Nephron (organoid): Measurements from ENCODE around the gene DMXL2.

Source experiments
- H3K27ac Mint-ChIP-seq, 3 experiments: 2 replicates each; pipeline ENCODE4 v1.8.0; 2020; ENCODE audit warnings: mixed read lengths in 3 of 3, mild to moderate bottlenecking in 2 of 3, moderate library complexity in 1 of 3
- H3K27me3 Mint-ChIP-seq: 2 replicates; pipeline ENCODE4 v1.8.0; 2021; ENCODE audit warnings: low read depth, mild to moderate bottlenecking, moderate library complexity, mixed read lengths
- H3K36me3 Mint-ChIP-seq: 2 replicates; pipeline ENCODE4 v1.8.0; 2020; ENCODE audit warnings: low read depth, mixed read lengths
- H3K4me1 Mint-ChIP-seq: 2 replicates; pipeline ENCODE4 v1.8.0; 2020; ENCODE audit warnings: mixed read lengths
- H3K4me3 Mint-ChIP-seq, 3 experiments: 2 replicates each; pipeline ENCODE4 v1.8.0; 2020; ENCODE audit warnings: mild to moderate bottlenecking in 3 of 3, mixed read lengths in 3 of 3, moderate library complexity in 2 of 3
- H3K9me3 Mint-ChIP-seq: 2 replicates; pipeline ENCODE4 v1.8.0; 2020; ENCODE audit warnings: mixed read lengths
- TF ChIP-seq, protein P1 (sequence below), 3 experiments: fragments of 200-600 bp; sonication (generic); IDR thresholded peaks; one replicate each; pipeline ENCODE4 v1.5.0; 2021; ENCODE audit warnings: antibody characterized with exemption in 3 of 3; ENCODE audit not compliant: unreplicated experiment in 3 of 3

DMXL2 gene

DNA sequence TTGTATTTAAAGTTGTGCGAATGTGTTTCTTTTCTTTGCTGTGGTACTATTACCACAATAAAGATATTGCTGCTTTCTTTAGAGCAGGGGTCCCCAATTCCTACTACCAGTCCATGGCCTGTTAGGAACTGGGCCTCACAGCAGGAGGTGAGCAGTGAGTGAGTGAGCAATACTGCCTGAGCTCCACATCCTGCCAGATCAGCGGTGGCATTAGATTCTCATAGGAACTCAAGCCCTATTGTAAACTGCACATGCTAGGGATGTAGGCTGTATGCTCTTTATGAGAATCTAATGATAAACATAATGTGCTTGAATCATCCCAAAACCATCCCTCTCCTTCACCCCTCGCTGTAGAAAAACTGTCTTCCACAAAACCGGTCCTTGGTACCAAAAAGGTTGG lies 41.6 kb downstream of the DMXL2 start:
- Mint-ChIP-seq H3K4me1 (no peaks in the 10 kb centered on the region), H3K4me3 (no peak overlapping the region), H3K27ac (no peak overlapping the region), H3K36me3 (peaks cover 13% of the 10 kb centered on the region), H3K27me3 (no peaks in the 10 kb centered on the region), H3K9me3 (peaks cover 21% of the 10 kb centered on the region)
- TF ChIP-seq, protein P1, sequence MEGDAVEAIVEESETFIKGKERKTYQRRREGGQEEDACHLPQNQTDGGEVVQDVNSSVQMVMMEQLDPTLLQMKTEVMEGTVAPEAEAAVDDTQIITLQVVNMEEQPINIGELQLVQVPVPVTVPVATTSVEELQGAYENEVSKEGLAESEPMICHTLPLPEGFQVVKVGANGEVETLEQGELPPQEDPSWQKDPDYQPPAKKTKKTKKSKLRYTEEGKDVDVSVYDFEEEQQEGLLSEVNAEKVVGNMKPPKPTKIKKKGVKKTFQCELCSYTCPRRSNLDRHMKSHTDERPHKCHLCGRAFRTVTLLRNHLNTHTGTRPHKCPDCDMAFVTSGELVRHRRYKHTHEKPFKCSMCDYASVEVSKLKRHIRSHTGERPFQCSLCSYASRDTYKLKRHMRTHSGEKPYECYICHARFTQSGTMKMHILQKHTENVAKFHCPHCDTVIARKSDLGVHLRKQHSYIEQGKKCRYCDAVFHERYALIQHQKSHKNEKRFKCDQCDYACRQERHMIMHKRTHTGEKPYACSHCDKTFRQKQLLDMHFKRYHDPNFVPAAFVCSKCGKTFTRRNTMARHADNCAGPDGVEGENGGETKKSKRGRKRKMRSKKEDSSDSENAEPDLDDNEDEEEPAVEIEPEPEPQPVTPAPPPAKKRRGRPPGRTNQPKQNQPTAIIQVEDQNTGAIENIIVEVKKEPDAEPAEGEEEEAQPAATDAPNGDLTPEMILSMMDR (IDR thresholded peaks at IDR 0.05; ENCODE audit: unreplicated experiment in 3 of 3), result no peak

DNA sequence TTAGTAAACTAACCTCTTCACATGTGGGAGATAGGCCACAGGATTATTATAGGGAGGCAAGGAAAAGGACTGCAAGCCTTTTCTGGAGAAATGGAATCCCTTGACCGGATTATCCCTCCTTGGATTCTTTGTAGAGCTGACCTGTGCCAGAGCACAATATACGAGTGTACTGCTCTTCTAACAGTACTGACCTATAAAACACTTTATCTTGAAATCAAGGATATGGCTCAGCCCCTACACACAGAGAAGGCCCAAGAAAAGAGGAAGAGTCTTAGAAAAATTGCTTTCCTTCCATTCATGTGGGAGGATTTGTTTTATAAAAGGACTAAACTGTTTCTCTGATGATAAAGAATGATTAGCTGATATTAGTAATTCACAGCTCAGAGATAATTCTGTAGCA lies 42.2 kb downstream of the DMXL2 start:
- TF ChIP-seq, protein P1 (IDR thresholded peaks at IDR 0.05; ENCODE audit: unreplicated experiment in 3 of 3), result no peak

DNA sequence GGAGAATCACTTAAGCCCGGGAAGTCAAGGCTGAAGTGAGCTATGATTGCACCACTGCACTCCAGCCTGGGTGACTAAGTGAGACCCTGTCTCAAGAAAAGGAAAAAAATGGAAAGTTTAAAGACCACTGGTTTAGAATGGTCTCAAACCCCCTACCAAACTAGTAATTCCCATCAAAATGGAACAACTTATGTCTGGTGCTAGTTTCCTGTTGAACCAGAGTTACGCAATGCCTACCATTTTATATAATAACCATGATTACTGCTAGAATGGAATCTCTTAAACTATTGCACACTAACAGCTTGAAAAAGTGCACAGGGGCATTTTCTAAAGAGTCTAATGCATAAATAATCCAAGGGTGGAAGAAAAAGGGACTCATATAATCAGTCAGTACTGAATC lies 43.6 kb downstream of the DMXL2 start:
- H3K27ac Mint-ChIP-seq, result no peak overlapping the region
- H3K9me3 Mint-ChIP-seq, result peaks cover 13% of the 10 kb centered on the region
- no peaks in the 10 kb centered on the region for H3K27me3 Mint-ChIP-seq
- no peaks in the 10 kb centered on the region for H3K4me1 Mint-ChIP-seq
- no peak overlapping the region for H3K4me3 Mint-ChIP-seq
- H3K36me3 Mint-ChIP-seq, result peaks cover 8% of the 10 kb centered on the region
- TF ChIP-seq, protein P1 (IDR thresholded peaks at IDR 0.05; ENCODE audit: unreplicated experiment in 3 of 3), result no peak

More for the DNA sequence above, 42.2 kb downstream of the DMXL2 start:
- Mint-ChIP-seq H3K9me3 (peaks cover 16% of the 10 kb centered on the region), H3K36me3 (peaks cover 7% of the 10 kb centered on the region), H3K4me3 (no peak overlapping the region), H3K27ac (no peak overlapping the region), H3K27me3 (no peaks in the 10 kb centered on the region), H3K4me1 (no peaks in the 10 kb centered on the region)

DNA sequence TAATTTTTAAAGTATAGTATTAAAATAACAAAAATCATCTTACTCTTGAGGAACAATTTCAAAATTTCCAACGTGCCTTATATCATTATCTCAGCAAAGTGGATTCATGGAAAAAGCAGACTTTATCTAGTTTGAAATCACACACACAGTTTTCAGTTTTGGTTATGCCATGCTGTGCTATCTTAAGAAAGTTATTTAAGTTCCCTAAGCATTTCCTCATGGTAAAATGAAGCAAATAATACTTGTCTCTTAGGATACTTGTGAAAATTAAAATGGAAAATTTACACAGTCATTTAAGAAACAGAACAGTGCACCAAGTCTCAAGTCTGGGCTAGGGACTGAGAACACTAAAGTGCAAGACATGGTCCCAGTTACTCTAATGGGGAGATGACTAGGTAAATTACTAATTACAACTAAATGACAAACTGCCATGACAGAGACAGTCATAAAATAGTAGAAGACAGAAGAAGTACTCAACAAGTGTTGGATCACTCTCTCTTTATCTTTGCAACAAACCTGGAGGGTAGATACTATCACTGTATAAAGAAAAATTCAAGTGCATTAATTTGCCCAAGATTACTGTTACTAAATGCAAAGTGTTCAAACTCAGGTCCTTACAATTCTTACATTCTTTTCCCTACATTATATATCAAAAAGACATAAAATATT lies 44.8 kb downstream of the DMXL2 start:
- H3K27me3 Mint-ChIP-seq, result no peaks in the 10 kb centered on the region
- TF ChIP-seq, protein P1 (IDR thresholded peaks at IDR 0.05; ENCODE audit: unreplicated experiment in 3 of 3), result no peak
- H3K36me3 Mint-ChIP-seq, result peaks cover 15% of the 10 kb centered on the region
- no peak overlapping the region for H3K27ac Mint-ChIP-seq
- no peak overlapping the region for H3K4me3 Mint-ChIP-seq
- H3K4me1 Mint-ChIP-seq, result no peaks in the 10 kb centered on the region
- peaks cover 16% of the 10 kb centered on the region for H3K9me3 Mint-ChIP-seq

DNA sequence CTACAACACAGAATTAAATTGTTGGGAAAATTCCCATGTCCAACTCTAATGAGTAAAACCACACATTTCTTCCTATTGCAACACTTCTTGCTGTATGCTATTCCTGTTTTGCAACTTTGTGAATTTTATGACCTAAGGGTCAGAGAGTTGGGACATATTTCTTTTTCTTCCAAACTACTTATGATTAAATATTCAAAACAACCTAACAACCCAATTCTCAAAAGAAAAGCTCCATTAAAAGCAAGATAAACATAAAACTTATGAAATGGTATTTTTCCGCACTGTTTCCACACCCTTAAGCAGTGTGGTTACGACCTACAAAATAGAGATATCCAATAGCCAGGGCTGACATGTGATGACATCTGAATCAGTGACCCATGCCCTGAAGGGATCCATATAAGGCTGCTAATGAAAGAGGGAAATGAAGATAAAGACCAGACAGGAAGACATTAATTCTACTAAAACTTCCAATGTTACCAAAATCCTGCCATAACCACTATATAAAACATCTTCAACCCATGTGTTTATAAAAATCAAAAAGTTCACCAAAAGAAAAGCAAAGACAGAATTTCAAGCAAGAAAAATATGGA lies 45.6 kb downstream of the DMXL2 start:
- H3K9me3 Mint-ChIP-seq, result peaks cover 14% of the 10 kb centered on the region
- no peak overlapping the region for H3K4me3 Mint-ChIP-seq
- H3K36me3 Mint-ChIP-seq, result peaks cover 14% of the 10 kb centered on the region
- H3K27ac Mint-ChIP-seq, result no peak overlapping the region
- TF ChIP-seq, protein P1 (IDR thresholded peaks at IDR 0.05; ENCODE audit: unreplicated experiment in 3 of 3), result no peak
- no peaks in the 10 kb centered on the region for H3K27me3 Mint-ChIP-seq
- no peaks in the 10 kb centered on the region for H3K4me1 Mint-ChIP-seq
